ENCODE results near the gene SHTN1. TPM values are rescaled to one million over a fixed set of nuclear protein-coding genes. Genes with fewer than 3 reads are reported as not detected.

SHTN1 gene
- total and polyA plus RNA-seq, 2 donors (not counting 1 experiment from before 2014, with no cell fraction given) = 0.33 to 1.6 TPM

DNA sequence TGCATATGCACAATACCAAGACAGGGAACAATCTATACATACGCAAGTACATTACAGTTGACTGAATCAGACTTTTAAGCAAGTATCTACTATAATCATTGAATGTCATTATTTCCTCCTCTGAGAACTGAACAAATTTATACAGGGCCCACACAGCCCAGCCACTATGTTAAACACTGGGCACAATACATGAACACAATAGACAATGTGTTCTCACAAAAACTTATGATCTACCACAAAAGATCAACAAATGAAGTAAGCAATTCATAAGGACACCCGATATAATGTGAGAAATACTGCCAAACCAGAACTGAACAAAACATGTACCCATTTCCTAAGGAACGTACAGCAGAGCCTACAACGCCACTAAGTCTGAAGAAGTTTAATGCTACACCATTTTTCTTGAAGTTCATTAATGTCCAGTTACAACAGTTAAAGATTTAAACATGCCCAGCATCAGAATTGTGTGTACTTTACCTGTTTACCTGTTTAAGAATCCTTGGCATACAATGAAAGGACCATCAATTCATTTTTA lies 31.5 kb downstream of the SHTN1 start:
- H3K79me2 ChIP-seq (ENCODE audit: control insufficient read depth, insufficient read depth, low read length) = no peaks in the 10 kb centered on the region
- H4K20me1 ChIP-seq (ENCODE audit: control insufficient read depth, extremely low read depth, insufficient read depth, low read length) = no peaks in the 10 kb centered on the region
- no peak overlapping the region for H3K27ac ChIP-seq (ENCODE audit: insufficient read depth, low read length)
- H3K9ac ChIP-seq (ENCODE audit: insufficient read depth, low read length) = no peak overlapping the region
- H2AFZ ChIP-seq (ENCODE audit: low read length) = no peak overlapping the region
- no peaks in the 10 kb centered on the region for H3K9me3 ChIP-seq (ENCODE audit: control insufficient read depth, insufficient read depth, low read depth, low read length)
- TF ChIP-seq, protein P1, sequence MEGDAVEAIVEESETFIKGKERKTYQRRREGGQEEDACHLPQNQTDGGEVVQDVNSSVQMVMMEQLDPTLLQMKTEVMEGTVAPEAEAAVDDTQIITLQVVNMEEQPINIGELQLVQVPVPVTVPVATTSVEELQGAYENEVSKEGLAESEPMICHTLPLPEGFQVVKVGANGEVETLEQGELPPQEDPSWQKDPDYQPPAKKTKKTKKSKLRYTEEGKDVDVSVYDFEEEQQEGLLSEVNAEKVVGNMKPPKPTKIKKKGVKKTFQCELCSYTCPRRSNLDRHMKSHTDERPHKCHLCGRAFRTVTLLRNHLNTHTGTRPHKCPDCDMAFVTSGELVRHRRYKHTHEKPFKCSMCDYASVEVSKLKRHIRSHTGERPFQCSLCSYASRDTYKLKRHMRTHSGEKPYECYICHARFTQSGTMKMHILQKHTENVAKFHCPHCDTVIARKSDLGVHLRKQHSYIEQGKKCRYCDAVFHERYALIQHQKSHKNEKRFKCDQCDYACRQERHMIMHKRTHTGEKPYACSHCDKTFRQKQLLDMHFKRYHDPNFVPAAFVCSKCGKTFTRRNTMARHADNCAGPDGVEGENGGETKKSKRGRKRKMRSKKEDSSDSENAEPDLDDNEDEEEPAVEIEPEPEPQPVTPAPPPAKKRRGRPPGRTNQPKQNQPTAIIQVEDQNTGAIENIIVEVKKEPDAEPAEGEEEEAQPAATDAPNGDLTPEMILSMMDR (conservative IDR thresholded peaks at IDR 0.05 in 1 of 2, IDR thresholded peaks at IDR 0.05 in 1 of 2; ENCODE audit: low read depth in 1 of 2, low read length in 2 of 2) = no peak
- no peak for TF ChIP-seq EZH2 (IDR thresholded peaks at IDR 0.05; ENCODE audit: low read length, missing control alignments)
- no peak overlapping the region for H3K4me2 ChIP-seq (ENCODE audit: extremely low read depth, insufficient read depth, low read length)
- no peaks in the 10 kb centered on the region for H3K27me3 ChIP-seq (ENCODE audit: control insufficient read depth, insufficient read depth, low read length)
- DNase-seq (ENCODE audit: low read depth in 2 of 2) = no peak
- no peaks in the 10 kb centered on the region for H3K36me3 ChIP-seq (ENCODE audit: control insufficient read depth, insufficient read depth, low read length)
- H3K4me1 ChIP-seq (ENCODE audit: control insufficient read depth, extremely low read depth, insufficient read depth, low read length) = no peaks in the 10 kb centered on the region
- H3K4me3 ChIP-seq (replicated peaks in 1 of 4; ENCODE audit: control extremely low read depth in 1 of 4, insufficient read depth in 1 of 4, low read depth in 3 of 4, low read length in 4 of 4) = no peak overlapping the region

DNA sequence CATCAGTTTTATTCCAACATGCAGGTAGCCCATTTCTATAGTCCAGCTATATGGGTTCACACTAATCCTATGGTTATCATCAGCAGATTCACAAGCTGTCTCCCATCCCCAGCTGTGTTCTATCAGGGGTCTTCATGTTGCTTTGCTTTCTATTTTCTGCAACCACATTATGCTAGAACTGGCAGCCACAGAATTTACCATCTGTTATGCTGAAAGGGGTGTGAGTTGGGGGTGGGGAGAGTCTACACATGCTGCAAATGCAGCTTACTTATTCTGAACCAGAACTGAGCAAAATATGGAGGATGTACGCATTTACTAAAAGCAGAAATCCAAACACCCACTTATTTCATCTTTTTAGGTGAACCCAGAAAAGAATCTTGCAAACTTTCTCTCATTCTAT lies 32.9 kb downstream of the SHTN1 start:
- no peak overlapping the region for H3K9ac ChIP-seq (ENCODE audit: insufficient read depth, low read length)
- no peak for TF ChIP-seq EZH2 (IDR thresholded peaks at IDR 0.05; ENCODE audit: low read length, missing control alignments)
- TF ChIP-seq, protein P1 (conservative IDR thresholded peaks at IDR 0.05 in 1 of 2, IDR thresholded peaks at IDR 0.05 in 1 of 2; ENCODE audit: low read depth in 1 of 2, low read length in 2 of 2) = no peak
- H3K4me1 ChIP-seq (ENCODE audit: control insufficient read depth, extremely low read depth, insufficient read depth, low read length) = no peaks in the 10 kb centered on the region
- DNase-seq (ENCODE audit: low read depth in 2 of 2) = no peak
- no peak overlapping the region for H3K4me3 ChIP-seq (replicated peaks in 1 of 4; ENCODE audit: control extremely low read depth in 1 of 4, insufficient read depth in 1 of 4, low read depth in 3 of 4, low read length in 4 of 4)
- no peak overlapping the region for H3K27ac ChIP-seq (ENCODE audit: insufficient read depth, low read length)
- H3K9me3 ChIP-seq (ENCODE audit: control insufficient read depth, insufficient read depth, low read depth, low read length) = no peaks in the 10 kb centered on the region
- H3K79me2 ChIP-seq (ENCODE audit: control insufficient read depth, insufficient read depth, low read length) = no peaks in the 10 kb centered on the region
- no peaks in the 10 kb centered on the region for H3K36me3 ChIP-seq (ENCODE audit: control insufficient read depth, insufficient read depth, low read length)
- H4K20me1 ChIP-seq (ENCODE audit: control insufficient read depth, extremely low read depth, insufficient read depth, low read length) = no peaks in the 10 kb centered on the region
- H3K27me3 ChIP-seq (ENCODE audit: control insufficient read depth, insufficient read depth, low read length) = no peaks in the 10 kb centered on the region
- H3K4me2 ChIP-seq (ENCODE audit: extremely low read depth, insufficient read depth, low read length) = no peak overlapping the region
- no peak overlapping the region for H2AFZ ChIP-seq (ENCODE audit: low read length)

DNA sequence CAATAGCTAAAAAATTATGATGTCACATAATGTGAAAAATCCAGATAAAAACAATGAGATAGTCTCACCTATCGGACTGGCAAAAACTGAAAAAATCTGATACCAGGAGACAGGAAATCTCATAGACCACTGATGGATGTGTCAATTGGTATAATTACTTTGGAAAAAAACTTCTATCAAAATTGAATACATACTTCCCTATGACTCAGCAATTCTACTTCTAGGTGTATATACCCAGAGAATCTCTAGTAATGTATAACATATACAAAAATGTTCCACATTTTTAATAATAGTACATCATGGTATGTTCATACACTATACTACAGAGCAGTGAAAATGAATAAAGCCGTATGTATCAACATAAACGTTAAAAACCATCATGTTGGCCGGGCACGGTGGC lies 34.9 kb downstream of the SHTN1 start:
- no peak overlapping the region for H3K9ac ChIP-seq (ENCODE audit: insufficient read depth, low read length)
- no peak overlapping the region for H2AFZ ChIP-seq (ENCODE audit: low read length)
- H3K36me3 ChIP-seq (ENCODE audit: control insufficient read depth, insufficient read depth, low read length) = no peaks in the 10 kb centered on the region
- DNase-seq (ENCODE audit: low read depth in 2 of 2) = no peak
- H3K27ac ChIP-seq (ENCODE audit: insufficient read depth, low read length) = no peak overlapping the region
- H3K4me3 ChIP-seq (replicated peaks in 1 of 4; ENCODE audit: control extremely low read depth in 1 of 4, insufficient read depth in 1 of 4, low read depth in 3 of 4, low read length in 4 of 4) = no peak overlapping the region
- H3K4me1 ChIP-seq (ENCODE audit: control insufficient read depth, extremely low read depth, insufficient read depth, low read length) = no peaks in the 10 kb centered on the region
- H3K9me3 ChIP-seq (ENCODE audit: control insufficient read depth, insufficient read depth, low read depth, low read length) = no peaks in the 10 kb centered on the region
- no peak for TF ChIP-seq EZH2 (IDR thresholded peaks at IDR 0.05; ENCODE audit: low read length, missing control alignments)
- TF ChIP-seq, protein P1 (conservative IDR thresholded peaks at IDR 0.05 in 1 of 2, IDR thresholded peaks at IDR 0.05 in 1 of 2; ENCODE audit: low read depth in 1 of 2, low read length in 2 of 2) = no peak
- no peaks in the 10 kb centered on the region for H3K27me3 ChIP-seq (ENCODE audit: control insufficient read depth, insufficient read depth, low read length)
- no peaks in the 10 kb centered on the region for H3K79me2 ChIP-seq (ENCODE audit: control insufficient read depth, insufficient read depth, low read length)
- H3K4me2 ChIP-seq (ENCODE audit: extremely low read depth, insufficient read depth, low read length) = no peak overlapping the region
- H4K20me1 ChIP-seq (ENCODE audit: control insufficient read depth, extremely low read depth, insufficient read depth, low read length) = no peaks in the 10 kb centered on the region

Data from fibroblast of lung (primary cell).